NCI-H1694 (cell line): ENCODE measurements around the gene HLA-C.
"Not testable (repeated sequence)": the region's sequence is repeated elsewhere in the genome, so short reads cannot be mapped to it uniquely, and the experiment has no call there.

Experiments
- DNase-seq: peaks from one replicate; lab custom pipeline; 2025; lab: John Stamatoyannopoulos, UW

Gene HLA-C

GRCh38 chr6:31271641-31272357 lies at the start of gene HLA-C:
TSS of gene HLA-C (minus strand) at chr6:31272092. CDS start at chr6:31272071, 21 bp downstream.
- peak; percentile 65 for DNase-seq

DNA sequence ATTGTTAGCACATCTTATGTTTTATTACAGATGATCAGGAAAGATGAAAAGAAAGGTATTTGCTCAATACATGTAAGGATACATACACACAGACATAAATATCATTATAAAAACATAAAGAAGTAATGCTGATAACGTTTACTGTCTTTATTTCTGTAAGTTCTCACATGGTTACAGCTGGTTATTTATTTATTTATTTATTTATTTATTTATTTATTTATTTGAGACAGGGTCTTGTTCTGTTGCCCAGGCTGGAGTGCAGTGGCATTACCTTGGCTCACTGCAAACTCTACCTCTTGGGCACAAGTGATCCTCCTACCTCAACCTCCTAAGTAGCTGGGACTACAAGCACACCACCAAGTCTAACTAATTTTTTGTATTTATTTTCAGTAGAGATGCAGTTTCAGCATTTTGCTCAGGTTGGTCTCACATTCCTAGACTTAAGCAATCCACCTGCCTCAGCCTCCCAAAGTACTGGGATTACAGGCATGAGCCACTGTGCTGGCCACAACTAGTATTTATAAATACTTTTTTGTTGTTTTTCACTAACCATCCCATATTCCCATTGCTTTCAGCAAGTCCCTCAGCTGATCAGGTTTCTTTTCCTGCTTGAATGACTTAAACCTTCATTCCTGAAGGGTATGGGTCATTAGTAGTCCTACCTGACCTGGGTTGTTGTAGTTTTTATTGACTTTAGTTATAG lies 49.3 kb upstream of the HLA-C start:
- no peak for DNase-seq

GRCh38 chr6:31317036-31317435 lies 45.1 kb upstream of the HLA-C start:
- no peak for DNase-seq

- no peak for DNase-seq
Observed at GRCh38 chr6:31309641-31310040, 37.7 kb upstream of the HLA-C start.

DNA sequence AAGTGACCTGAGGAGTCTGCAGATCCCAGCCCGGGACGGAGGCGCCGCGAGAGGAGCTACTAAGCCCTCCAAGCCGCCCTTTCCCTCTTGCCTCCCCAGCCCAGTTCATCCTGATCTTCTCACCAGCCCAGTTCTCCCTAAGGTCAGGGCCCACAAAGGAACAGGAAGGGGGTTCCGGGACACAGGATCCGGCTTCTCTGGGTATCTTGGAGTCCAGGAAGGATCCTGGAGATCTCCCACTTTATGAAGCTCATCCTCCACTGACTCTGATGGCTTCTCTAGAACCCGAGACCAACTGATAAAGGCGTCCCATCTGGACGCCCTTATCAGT lies 36.9 kb upstream of the HLA-C start:
- DNase-seq = no peak

- no peak for DNase-seq
Observed at GRCh38 chr6:31308050-31308844, 36.4 kb upstream of the HLA-C start.

- DNase-seq = no peak
Observed at GRCh38 chr6:31307669-31308049, 35.8 kb upstream of the HLA-C start.

DNA sequence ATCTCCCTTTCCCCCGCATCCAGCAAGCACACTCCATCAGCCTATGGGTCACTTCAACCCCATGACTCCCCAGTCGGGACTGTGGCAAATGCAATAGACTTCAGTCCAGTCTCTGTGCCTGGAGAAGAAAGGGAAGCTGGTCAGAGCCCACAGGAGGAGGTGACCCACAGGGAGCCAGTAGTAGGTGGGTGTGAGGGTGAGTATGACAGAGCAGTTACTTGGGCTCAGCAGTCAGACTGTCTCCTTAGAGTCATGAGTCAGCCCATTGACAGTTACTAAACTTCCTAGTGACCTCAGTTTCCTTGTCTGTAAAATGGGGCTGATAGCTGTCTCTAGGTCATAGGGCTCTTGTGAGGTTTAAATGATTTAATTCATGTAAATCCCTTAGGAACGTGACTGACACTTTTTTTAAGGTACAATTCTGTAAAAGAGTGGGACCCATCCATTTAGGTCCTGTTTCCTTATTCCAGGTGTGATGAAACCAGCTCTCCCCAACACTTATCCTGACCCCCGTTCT lies 33.9 kb upstream of the HLA-C start:
- no peak for DNase-seq

GRCh38 chr6:31304683-31305082 lies 32.8 kb upstream of the HLA-C start:
- DNase-seq = no peak

- no peak for DNase-seq
Observed at GRCh38 chr6:31300797-31301196, 28.9 kb upstream of the HLA-C start.

- no peak for DNase-seq
Observed at GRCh38 chr6:31299947-31300346, 28.1 kb upstream of the HLA-C start.

DNA sequence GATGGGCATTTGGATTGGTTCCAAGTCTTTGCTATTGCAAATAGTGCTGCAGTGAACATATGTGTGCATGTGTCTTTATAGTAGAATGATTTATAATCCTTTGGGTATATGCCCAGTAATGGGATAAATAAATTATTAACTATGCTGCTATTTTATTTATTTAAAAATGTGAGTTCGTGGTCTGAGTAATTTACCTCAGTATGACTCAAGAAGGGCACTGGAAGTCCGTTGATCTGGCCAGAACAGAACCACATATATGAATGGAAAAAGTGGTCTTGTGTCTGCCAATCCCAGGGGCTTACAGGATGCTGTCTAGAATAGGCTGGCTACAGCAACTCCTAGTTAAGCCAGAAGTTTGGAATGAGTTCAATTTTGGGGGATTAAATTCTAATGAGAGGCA lies 27.6 kb upstream of the HLA-C start:
- no peak for DNase-seq

DNA sequence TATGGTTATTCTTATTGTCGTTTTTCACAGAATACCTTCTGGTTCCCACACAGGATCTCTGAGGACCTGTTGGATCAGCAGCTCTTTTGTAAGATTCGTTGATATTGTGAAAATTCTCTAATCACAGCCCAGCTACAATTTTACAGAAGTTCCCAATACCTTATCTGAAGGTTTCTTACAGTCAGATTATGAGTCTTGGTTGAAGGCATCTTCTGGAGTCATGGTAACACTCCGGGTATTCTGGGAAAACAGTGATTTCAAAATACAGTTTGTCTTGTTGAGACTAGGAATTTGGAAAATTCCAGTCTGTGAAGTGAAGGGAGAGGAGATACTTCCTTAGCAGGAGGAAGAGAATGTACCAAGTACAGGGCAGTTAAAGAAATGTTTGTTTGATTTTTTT lies 22.2 kb upstream of the HLA-C start:
- DNase-seq = no peak

DNA sequence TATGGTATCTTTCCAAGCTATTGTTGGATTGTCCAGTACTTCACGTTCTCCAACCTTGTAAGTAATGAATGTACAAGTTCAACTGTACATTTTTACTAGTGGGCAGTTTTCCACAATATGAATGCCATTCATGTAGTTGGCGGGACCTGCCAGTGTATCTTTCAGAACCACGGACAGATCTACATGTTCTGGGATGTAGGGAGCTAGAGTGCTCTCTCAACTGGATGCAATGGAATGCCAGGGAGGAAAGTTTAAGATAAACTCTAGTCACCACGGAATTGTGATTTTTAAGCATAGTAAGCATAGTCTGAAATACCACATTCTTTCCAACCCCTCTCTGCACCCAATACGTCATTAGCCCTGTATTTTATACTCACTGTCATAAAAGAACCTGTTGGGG lies 21.5 kb upstream of the HLA-C start:
- no peak for DNase-seq

GRCh38 chr6:31289788-31290187 lies 17.9 kb upstream of the HLA-C start:
- DNase-seq = no peak

- no peak for DNase-seq
Observed at GRCh38 chr6:31287619-31288018, 15.7 kb upstream of the HLA-C start.

DNA sequence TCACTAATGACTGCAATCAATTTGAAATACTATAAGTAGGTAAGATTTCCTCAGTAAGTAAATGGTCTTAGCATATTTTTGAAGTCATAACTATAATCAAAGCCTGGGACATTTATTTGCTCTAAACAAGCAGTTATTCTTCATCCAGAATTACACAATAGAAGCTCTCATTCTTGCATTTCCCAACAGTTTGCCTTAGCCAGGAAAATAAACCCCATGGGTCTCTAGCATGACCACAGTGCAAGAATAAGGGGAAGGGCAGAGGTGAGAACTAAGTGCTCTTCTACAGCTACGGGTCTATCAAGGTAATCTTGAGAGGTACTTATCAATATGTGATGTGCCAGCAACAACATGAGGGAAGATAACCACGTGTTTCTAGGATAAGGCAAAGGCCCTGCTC lies 14.1 kb upstream of the HLA-C start:
- no peak for DNase-seq

- DNase-seq = no peak
Observed at GRCh38 chr6:31285486-31285885, 13.6 kb upstream of the HLA-C start.

DNA sequence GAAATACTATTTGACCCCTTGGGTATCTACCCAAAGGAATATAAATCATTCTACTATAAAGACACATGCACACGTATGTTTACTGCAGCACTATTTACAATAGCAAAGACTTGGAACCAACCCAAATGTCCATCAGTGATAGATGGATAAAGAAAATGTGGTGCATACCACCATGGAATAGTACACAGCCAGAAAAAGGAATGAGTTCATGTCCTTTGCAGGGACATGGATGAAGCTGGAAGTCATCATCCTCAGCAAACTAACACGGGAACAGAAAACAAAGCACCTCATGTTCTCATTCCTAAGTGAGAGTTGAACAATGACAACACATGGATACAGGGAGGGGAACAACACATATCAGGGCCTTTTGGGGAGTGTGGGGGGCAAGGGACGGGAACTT lies 7.8 kb upstream of the HLA-C start:
- not testable (repeated sequence) for DNase-seq

DNA sequence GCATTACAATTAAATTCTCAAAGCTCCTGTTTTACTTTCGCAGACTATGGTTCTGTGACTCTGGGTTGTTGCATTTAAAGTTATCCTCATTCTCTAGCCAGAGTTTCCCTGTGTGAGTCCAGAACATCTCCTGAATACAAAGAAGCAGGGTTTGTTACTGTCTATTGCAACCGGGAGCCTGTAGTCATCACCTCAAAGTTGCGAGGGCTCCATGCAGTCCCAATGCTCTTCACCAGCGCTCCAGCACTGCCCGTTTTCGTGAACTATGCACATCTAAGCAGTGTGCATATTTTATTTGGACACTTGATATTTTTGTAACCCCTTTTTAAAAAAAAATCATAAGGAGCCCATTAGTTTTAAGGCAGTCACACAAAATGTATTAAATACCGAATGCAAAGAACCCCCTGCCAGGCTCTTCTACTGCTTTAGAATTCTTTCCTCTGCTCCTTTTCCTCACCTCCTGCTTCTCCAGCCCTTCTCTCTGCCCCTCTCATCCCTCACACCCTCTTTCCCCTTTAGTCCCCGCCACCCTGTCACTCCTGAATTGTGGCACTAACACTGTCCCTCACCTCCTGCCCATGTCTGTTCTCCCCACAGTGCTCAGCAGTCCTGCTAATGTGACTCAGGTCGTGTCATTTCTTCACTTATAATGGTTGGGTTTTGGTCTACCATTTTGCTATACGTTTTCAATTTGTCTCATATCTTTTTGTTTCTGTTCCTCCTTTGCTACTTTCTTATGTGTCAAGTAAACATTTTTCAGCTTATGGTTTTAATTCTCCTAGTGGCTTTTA lies 1.1 kb upstream of the HLA-C start:
- no peak for DNase-seq

DNA sequence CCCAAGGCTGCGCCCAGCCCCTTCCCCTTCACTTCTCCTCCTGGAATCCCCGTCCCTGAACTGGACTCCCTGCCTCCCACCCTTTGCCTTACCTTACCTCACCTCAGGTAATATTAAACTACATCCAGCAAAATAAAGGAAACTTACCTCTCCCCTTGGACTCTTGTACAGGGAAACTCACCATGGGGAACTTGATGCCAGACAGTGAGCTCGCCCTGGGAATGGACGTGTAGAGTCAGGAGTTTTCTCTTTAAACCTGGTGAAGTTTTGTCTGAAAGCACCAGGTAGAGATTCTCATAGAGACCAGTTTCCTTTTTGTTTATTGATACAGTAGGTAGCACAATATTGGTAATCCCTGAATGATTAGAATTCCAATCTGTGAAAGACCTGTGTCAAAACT lies 544 bp upstream of the HLA-C start:
- no peak for DNase-seq
